DMS53 treated with DMSO at 0.1 percent for 48 hours (cell line): ENCODE measurements around the gene PLPP6.
"Not testable (repeated sequence)": the region's sequence is repeated elsewhere in the genome, so short reads cannot be mapped to it uniquely, and the experiment has no call there.

Experiments used
- DNase-seq: peaks from one replicate; lab custom pipeline; 2025; ENCODE audit not compliant: unreplicated experiment; lab: John Stamatoyannopoulos, UW

Gene PLPP6

DNA sequence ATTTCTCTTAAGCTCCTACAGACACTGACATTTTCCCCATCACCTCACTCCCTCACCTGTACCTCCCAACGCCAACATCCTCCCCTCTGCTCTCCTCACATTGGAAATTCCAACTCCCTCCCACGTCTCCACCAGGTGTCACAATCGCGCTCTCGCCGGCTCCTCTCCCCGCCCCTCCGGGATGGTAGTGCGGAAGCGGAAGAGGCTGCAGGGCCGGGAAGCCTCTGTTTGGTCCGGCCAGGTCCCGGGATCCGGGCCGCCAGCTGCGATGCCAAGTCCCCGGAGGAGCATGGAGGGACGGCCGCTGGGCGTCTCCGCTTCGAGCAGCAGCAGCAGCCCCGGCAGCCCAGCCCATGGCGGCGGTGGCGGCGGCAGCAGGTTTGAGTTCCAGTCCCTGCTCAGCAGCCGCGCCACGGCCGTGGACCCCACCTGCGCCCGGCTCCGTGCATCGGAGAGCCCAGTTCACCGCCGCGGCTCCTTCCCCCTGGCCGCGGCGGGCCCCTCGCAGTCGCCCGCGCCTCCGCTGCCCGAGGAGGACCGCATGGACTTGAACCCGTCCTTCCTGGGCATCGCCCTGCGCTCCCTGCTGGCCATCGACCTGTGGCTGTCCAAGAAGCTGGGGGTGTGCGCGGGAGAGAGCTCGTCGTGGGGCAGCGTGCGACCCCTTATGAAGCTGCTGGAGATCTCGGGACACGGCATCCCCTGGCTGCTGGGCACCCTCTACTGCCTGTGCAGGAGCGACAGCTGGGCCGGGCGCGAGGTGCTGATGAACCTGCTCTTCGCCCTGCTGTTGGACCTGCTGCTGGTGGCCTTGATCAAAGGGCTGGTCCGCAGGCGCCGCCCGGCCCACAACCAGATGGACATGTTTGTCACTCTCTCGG, at the start of gene PLPP6:
Gene PLPP6, plus strand, starts transcription at position 187 of the 881 bp plus-strand sequence. Its CDS starts 82 bp downstream, at position 269.
- peak; percentile 30 for DNase-seq

DNA sequence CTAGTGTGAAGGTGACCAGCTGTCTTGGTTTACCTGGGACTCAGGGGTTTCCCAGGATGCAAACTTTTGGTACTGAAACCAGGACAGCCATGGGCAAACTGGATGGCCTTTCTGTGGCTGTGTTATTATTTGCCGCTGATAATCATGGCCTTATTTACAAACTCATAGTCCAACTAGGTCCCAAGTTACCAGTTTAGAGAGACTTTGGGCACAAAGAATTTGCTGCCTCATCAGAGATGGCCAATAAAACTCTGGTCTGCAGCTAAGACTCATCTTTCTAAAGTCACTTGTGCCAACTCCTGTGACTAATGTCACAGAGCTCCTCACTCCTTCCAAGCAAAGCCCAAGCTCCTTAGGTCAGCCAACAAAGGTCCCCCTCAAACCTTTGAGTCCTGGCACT, 47.5 kb upstream of the PLPP6 start:
- no peak for DNase-seq

- DNase-seq = no peak
Measured at GRCh38 chr9:4615251-4615650, 46.8 kb upstream of the PLPP6 start.

DNA sequence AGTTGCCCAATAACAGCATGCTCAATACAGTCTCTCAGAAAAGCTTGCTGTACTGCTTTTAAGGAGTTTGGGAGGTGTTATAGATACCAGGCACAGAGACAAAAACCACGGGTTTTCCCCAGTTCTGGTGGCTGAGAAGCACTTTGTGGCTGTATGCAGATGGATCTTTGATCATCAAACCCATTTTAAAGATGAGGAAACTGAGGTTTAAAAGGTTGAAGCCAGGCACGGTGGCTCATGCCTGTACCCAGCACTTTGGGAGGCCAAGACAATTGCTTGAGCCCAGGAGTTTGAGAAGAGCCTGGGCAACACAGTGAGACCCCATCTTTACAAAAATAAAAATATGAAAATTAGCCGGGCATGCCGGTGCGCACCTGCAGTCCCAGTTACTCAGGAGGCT, 46.3 kb upstream of the PLPP6 start:
- DNase-seq = no peak

DNA sequence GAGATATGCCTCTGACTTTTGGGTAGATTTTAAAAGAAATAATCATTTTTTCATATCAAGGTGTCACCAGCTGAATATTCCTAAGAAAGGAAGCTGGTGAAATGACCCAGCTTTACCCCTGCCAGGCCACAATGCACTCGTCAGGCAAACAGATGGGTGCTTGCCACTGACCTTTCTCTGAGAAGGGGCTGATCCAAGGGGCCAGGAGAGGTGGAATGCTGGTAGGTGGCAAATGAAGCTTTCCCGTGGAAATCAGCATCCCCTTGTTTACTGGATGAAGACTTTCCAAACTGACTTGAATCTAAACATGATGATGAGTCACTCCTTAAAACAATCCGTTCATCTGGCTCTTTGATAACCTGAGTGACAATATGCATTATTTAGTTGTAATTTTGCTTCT, 44.3 kb upstream of the PLPP6 start:
- DNase-seq = no peak

- DNase-seq = no peak
Measured at GRCh38 chr9:4618700-4619099, 43.4 kb upstream of the PLPP6 start.

DNA sequence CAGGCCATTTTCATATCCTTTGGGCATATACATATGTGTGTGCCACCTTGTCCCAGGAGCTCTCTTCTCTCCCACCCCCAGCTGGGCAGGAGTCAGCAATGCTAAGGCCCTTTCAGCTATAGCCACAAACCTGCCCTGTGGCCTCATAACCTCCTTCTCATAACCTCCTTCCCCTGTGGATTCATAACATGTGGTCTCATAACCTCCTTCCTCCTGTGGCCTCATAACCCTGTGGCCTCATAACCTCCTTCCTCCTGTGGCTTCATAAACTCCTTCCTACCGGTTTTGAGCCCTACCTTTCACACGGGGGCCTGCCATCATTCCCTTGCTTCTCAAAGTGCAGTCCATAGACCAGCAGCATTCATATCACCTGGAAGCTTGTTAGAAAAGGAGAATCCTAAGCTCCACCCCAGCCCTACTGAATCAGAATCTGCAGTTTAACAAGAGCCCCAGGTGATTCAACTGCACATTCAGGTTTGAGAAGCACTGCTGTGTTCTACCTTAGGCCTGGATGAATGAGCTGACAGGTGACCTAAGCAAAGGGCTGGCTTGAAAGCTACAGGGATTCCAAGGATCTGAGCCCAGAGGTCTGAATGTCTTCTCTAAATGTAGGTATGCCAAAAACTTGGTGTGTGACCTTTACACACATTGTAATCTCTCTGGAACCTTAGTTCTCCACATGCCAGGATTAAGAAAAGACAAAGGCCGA, 41.9 kb upstream of the PLPP6 start:
- no peak for DNase-seq

- DNase-seq = no peak
Measured at GRCh38 chr9:4620881-4621555, 41.1 kb upstream of the PLPP6 start.

DNA sequence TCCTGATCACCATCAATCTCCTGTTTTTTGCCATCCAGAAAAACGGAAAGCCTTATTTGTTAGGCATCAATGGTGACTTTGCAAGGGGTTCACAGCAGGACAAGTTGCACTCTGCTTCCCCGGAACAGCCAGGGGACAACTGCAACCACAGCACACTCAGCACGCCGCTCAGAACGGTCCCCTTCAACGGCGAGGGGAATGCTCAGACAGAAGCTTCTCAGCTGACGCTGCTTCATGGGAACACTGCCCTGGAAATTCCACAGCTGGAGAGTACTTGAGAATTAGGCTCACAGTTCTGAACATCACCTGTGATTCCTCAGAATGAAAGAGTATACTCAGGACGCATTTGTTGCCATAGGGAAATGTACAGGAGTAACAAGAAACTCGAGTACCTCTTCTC, 40.1 kb upstream of the PLPP6 start:
- DNase-seq = no peak

GRCh38 chr9:4630836-4631235, 31.3 kb upstream of the PLPP6 start:
- no peak for DNase-seq

DNA sequence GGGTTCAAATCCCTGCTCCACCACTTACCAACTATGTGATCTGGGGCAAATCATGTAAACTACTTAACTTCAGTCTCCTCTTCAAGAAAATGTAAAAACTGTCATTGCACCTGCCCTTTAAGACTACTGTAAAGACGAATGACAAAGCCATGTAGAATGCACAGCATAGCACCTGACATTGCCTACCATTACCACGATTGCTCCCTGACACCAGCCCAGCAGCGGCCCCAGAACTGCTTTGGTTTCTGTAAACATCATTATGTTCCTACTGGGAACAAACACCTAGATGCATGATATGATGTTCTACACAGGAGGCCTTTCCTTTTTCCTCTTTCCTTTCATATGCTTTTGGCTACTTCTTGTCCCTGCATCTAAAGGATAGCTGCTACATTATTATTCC, 23.1 kb upstream of the PLPP6 start:
- no peak for DNase-seq

DNA sequence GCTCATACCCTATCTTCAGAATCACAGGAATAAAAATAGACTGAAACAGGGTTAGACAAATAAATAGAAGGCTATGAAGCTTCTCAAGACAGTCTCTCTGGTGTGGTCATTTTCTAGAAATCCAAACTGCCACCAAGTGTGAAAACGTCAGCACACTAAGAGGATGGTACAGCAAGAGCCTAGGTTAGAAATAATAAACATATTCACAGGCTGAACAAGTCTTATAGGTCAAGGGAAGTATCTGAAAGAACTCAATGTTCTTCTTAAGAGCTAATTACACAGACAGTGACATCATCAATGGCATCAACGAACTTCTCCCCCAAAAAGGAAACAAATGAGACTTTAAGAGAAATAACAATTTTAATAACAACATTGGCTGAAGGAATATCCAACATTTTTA, 22.7 kb upstream of the PLPP6 start:
- DNase-seq = no peak

DNA sequence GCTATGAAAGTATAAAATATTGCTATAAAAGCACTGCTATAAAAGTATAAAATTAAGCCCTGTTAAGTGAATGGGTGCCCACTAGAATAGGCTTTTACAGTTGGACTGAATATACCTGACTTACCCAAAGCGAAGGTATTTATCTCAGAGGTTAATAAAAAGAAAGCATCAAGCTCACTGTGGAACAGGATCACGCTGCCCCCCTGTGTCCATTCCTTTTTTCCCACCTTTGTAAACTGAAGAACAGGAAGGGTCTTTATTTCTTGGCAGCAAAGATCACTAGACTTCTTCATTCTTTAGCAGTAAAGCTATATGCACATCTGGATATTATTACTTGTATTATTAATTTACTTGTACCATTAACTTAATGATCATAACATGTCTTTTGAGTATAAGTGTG, 22.1 kb upstream of the PLPP6 start:
- DNase-seq = no peak

DNA sequence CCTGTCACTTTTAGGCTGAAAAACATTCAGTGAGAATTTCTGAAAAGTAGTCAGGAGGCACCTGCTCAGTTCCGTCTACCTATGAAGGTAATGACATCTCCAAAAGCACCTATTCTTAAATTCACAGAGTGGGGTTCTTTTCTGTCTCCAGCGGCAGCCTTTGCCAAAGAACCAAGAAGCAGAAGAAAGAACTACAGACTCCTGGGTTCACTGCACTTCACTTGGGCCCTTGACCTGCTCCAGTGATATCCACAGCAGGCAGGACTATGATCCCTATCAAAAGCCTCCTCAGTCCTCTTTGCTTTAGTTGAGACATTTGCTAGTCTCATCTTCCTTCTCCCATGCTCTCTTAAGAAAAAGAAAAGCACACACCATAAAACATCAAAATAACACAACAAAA, 19.7 kb upstream of the PLPP6 start:
- no peak for DNase-seq

DNA sequence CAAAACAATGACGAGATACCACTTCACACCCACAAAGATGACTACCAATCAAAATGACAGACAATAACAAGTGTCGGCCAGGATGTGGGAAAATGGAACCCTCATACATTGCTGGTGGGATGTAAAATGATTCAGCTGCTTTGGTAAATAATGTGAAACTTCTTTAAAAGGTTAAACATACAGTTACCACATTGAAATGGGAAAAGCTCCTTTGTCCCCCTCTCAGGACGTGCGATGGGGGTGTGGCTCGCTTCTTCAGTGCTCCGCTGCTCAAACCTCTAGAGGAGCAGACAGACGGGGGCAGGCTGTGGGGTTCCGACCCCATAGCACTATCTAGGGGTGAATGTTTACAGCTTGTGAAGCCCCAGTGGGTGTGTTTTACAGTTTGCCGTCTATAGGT, 8.0 kb upstream of the PLPP6 start:
- no peak for DNase-seq

- DNase-seq = no peak
Measured at GRCh38 chr9:4654538-4654937, 7.6 kb upstream of the PLPP6 start.

- DNase-seq = not testable (repeated sequence)
Measured at GRCh38 chr9:4656196-4656595, 5.9 kb upstream of the PLPP6 start.

- DNase-seq = no peak
Measured at GRCh38 chr9:4656621-4657020, 5.5 kb upstream of the PLPP6 start.

DNA sequence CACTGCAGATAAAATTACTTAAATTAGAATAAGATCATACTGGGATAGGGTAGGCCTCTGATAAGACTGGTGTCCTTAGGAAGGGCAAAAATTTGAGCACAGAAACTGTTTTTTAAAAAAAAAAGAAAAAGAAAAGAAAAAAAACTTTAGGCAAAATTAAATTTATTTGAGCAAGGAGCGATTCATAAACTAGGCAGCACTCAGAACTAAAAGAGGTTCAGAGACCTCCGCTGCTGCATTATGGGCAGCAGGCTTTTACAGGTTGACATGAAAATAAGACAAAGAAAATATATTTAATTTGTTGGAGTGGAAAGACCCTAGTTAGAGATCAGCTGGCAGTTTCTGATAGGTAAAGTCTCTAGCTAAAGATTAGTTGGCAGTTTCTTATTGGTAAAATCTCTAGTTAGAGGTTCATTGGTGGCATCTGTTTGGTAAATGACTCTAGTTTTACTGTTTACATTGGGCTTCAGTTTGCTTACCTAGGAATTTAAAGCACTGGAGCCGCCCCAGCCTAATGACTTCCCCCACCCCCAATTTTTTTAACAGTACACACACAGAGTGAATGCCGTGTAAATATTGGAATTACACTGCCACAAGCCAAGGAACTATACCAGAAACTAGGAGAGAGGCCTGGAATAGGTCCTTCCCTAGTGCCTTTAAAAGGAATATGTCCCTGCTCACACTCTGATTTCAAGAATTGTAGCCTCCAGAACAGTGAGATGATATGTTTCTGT, 4.5 kb upstream of the PLPP6 start:
- DNase-seq = no peak

GRCh38 chr9:4660665-4661064, 1.4 kb upstream of the PLPP6 start:
- DNase-seq = not testable (repeated sequence)

- DNase-seq = no peak
Measured at GRCh38 chr9:4661165-4661564, 929 bp upstream of the PLPP6 start.
